Measurements from ENCODE around the gene RNF150.

RNF150 gene

GRCh38 chr4:141131723-141132071, 1.6 kb downstream of the RNF150 start:
- no peak for DNase-seq (ENCODE audit: low read depth)

- no peak for DNase-seq (ENCODE audit: low read depth)
Measured at GRCh38 chr4:141130947-141131605, 2.2 kb downstream of the RNF150 start.

GRCh38 chr4:141127884-141128283, 5.4 kb downstream of the RNF150 start:
- no peak for DNase-seq (ENCODE audit: low read depth)

GRCh38 chr4:141126769-141127168, 6.5 kb downstream of the RNF150 start:
- DNase-seq (ENCODE audit: low read depth), result no peak

GRCh38 chr4:141124224-141124623, 9.0 kb downstream of the RNF150 start:
- no peak for DNase-seq (ENCODE audit: low read depth)

GRCh38 chr4:141121768-141122454, 11.4 kb downstream of the RNF150 start:
- no peak for DNase-seq (ENCODE audit: low read depth)

GRCh38 chr4:141121101-141121500, 12.2 kb downstream of the RNF150 start:
- no peak for DNase-seq (ENCODE audit: low read depth)

GRCh38 chr4:141120036-141120593, 13.2 kb downstream of the RNF150 start:
- DNase-seq (ENCODE audit: low read depth), result no peak

GRCh38 chr4:141119071-141119470, 14.2 kb downstream of the RNF150 start:
- no peak for DNase-seq (ENCODE audit: low read depth)

- no peak for DNase-seq (ENCODE audit: low read depth)
Measured at GRCh38 chr4:141118381-141118780, 14.9 kb downstream of the RNF150 start.

- DNase-seq (ENCODE audit: low read depth), result no peak
Measured at GRCh38 chr4:141117935-141118334, 15.3 kb downstream of the RNF150 start.

GRCh38 chr4:141109983-141110382, 23.3 kb downstream of the RNF150 start:
- no peak for DNase-seq (ENCODE audit: low read depth)

- no peak for DNase-seq (ENCODE audit: low read depth)
Measured at GRCh38 chr4:141107927-141108326, 25.3 kb downstream of the RNF150 start.

- DNase-seq (ENCODE audit: low read depth), result no peak
Measured at GRCh38 chr4:141102367-141102766, 30.9 kb downstream of the RNF150 start.

- no peak for DNase-seq (ENCODE audit: low read depth)
Measured at GRCh38 chr4:141101511-141101910, 31.8 kb downstream of the RNF150 start.

- no peak for DNase-seq (ENCODE audit: low read depth)
Measured at GRCh38 chr4:141099326-141099725, 33.9 kb downstream of the RNF150 start.

GRCh38 chr4:141098163-141098562, 35.1 kb downstream of the RNF150 start:
- DNase-seq (ENCODE audit: low read depth), result no peak

GRCh38 chr4:141090473-141090872, 42.8 kb downstream of the RNF150 start:
- no peak for DNase-seq (ENCODE audit: low read depth)

- DNase-seq (ENCODE audit: low read depth), result no peak
Measured at GRCh38 chr4:141081921-141082395, 51.3 kb downstream of the RNF150 start.

GRCh38 chr4:141080668-141081067, 52.6 kb downstream of the RNF150 start:
- no peak for DNase-seq (ENCODE audit: low read depth)

- DNase-seq (ENCODE audit: low read depth), result no peak
Measured at GRCh38 chr4:141079393-141079930, 53.8 kb downstream of the RNF150 start.

- DNase-seq (ENCODE audit: low read depth), result no peak
Measured at GRCh38 chr4:141078871-141079270, 54.4 kb downstream of the RNF150 start.

GRCh38 chr4:141077611-141078225, 55.6 kb downstream of the RNF150 start:
- DNase-seq (ENCODE audit: low read depth), result no peak
